Stimulated activated effector memory CD8-positive, alpha-beta T cell treated with anti-CD3 and anti-CD28 coated beads, Interleukin-12 subunit alpha, Interleukin-12 subunit beta, amount 100 ng/mL, for 72 hours (primary cell): ENCODE data around the gene CEP97.
A peak's percentile ranks its signal among the peaks of the same experiment; 100 is the strongest.
"Not testable (repeated sequence)": the region's sequence is repeated elsewhere in the genome, so short reads cannot be mapped to it uniquely, and the experiment has no call there.

Experiments
- ATAC-seq: fragments of 150-1000 bp; cut with Tn5 transposase; 2 replicates; pipeline ENCODE4 v1.10.0; 2021
- DNase-seq, 2 donors: peaks; one replicate each; pipeline ENCODE4 v3.0.0; 2021 to 2022; ENCODE audit warnings: low spot score in 2 of 2
- H3K27ac Mint-ChIP-seq: one replicate; pipeline ENCODE4 v1.8.0; 2022; ENCODE audit warnings: mild to moderate bottlenecking, mixed read lengths
- H3K36me3 Mint-ChIP-seq: one replicate; pipeline ENCODE4 v1.8.0; 2022; ENCODE audit warnings: mild to moderate bottlenecking, mixed read lengths
- H3K4me1 Mint-ChIP-seq: one replicate; pipeline ENCODE4 v1.8.0; 2022; ENCODE audit warnings: mixed read lengths
- H3K4me3 Mint-ChIP-seq: one replicate; pipeline ENCODE4 v1.8.0; 2022; ENCODE audit warnings: mild to moderate bottlenecking, mixed read lengths
- H3K9me3 Mint-ChIP-seq: one replicate; pipeline ENCODE4 v1.8.0; 2022; ENCODE audit warnings: mixed read lengths

Gene CEP97, protein sequence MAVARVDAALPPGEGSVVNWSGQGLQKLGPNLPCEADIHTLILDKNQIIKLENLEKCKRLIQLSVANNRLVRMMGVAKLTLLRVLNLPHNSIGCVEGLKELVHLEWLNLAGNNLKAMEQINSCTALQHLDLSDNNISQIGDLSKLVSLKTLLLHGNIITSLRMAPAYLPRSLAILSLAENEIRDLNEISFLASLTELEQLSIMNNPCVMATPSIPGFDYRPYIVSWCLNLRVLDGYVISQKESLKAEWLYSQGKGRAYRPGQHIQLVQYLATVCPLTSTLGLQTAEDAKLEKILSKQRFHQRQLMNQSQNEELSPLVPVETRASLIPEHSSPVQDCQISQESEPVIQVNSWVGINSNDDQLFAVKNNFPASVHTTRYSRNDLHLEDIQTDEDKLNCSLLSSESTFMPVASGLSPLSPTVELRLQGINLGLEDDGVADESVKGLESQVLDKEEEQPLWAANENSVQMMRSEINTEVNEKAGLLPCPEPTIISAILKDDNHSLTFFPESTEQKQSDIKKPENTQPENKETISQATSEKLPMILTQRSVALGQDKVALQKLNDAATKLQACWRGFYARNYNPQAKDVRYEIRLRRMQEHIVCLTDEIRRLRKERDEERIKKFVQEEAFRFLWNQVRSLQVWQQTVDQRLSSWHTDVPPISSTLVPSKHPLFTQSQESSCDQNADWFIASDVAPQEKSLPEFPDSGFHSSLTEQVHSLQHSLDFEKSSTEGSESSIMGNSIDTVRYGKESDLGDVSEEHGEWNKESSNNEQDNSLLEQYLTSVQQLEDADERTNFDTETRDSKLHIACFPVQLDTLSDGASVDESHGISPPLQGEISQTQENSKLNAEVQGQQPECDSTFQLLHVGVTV

DNA sequence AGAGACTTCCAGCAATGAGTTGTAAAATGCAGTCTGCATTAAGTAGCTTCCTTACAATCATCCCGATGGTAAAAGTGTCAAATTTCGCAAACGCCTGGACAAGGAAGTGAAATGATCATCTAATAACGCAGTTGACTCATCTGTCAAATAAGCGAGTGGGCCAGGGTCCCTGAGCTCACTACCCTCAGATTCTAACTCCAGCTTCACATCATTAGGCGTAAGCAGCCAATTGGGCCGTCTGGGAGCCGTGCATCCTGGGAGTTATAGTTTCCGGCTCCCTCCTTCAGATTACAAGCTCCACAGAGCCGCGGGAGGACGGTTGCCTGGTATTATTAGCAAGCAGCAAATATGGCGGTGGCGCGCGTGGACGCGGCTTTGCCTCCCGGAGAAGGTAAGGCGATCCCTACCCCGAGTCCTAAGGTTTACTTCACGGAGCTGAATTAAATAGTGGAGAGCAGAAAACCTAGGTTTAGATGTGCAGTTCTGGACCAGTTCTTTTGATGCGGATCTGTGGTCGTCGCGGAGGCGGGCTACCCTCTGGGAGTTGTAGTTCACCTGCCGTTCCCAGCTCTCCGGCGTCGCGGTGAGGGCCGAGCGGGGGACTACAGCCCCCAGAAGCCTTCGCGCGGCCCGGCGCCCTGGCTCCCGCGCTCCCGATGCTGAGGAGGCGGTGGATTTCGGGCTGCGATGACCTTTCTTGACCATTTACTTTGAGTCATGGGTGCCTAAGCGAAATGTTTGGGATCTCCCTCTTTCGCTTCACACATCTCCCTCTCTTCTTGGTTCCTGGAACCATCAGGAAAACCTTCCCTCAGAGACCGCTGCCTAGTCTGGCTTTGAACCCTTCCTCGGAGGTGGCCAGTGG, at the start of gene CEP97:
Gene CEP97 (plus strand): TSS at position 286 of the 865 bp plus-strand sequence. CDS start 63 bp downstream, at position 349.
- Mint-ChIP-seq H3K4me1 (peaks cover 28% of the 10 kb centered on the region), H3K27ac (peak within 1 kb of the TSS; percentile 92)

DNA sequence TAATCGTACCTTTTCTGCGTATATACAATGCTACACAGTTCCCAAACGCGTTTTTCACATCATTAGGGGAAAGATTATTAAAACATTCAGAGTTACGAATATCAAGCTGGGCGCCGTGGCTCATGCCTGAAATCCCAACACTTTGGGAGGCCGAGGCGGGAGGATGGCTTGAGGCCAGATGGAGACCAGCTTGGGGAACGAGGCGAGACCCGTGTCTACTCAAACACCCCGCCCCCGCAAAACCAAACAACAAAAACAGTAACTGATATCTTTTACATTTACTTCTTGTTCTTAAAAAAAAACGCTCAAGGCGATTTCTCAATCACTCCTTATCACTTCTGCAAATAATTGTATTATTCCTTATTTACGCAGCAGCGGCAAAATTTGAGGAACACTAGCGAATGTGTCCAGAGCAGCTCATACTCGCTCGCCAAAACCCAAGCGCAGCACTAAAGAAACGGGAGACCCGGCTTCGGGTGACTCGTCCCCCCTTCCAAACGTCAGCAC, 48.7 kb upstream of the CEP97 start:
- Mint-ChIP-seq H3K27ac (peak overlapping the region; percentile 91), H3K4me3 (peak overlapping the region; percentile 94), H3K9me3 (no peaks in the 10 kb centered on the region), H3K4me1 (peaks cover 40% of the 10 kb centered on the region), H3K36me3 (peaks cover 72% of the 10 kb centered on the region)
- DNase-seq (no peak), ATAC-seq (no peak)

More for the DNA sequence above, at the start of gene CEP97:
- peaks cover 41% of the 10 kb centered on the region for H3K36me3 Mint-ChIP-seq
- peak within 1 kb of the TSS; percentile 94 for H3K4me3 Mint-ChIP-seq
- DNase-seq (peak; percentile 80 to 93), ATAC-seq (peak; percentile 98)
- H3K9me3 Mint-ChIP-seq: no peaks in the 10 kb centered on the region

DNA sequence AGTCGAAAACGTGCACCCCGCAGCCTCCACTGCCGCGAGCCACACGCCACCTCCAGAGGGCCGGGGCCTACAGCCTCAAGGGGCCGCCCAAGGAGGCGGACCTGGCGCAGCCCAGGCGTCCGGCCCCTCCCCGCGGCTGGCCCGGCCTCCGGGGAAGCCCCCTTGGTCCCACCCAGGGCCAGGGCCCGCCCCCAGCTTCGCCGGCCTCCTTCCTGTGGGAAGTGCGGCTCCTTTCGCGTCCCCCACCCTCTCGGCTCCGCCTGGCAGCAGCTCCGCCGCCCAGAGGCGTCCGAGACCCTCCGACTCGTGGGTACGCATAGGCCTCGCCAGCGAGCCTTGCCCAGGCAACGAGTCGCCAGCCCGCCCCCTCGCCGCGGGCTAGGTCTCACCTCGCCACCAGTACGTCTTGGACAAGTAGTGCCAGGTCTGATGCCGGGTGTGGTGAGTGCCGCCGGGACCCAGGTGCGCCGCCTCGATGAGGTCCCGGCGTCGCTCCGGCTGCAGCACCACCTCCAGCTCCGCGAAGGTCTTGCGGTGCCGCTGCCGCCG, 48.1 kb upstream of the CEP97 start:
- peak; percentile 92 for ATAC-seq
- Mint-ChIP-seq H3K27ac (peak overlapping the region; percentile 91), H3K4me3 (peak overlapping the region; percentile 94), H3K4me1 (peaks cover 45% of the 10 kb centered on the region), H3K9me3 (no peaks in the 10 kb centered on the region), H3K36me3 (peaks cover 72% of the 10 kb centered on the region)
- DNase-seq: peak; percentile 88 to 97

DNA sequence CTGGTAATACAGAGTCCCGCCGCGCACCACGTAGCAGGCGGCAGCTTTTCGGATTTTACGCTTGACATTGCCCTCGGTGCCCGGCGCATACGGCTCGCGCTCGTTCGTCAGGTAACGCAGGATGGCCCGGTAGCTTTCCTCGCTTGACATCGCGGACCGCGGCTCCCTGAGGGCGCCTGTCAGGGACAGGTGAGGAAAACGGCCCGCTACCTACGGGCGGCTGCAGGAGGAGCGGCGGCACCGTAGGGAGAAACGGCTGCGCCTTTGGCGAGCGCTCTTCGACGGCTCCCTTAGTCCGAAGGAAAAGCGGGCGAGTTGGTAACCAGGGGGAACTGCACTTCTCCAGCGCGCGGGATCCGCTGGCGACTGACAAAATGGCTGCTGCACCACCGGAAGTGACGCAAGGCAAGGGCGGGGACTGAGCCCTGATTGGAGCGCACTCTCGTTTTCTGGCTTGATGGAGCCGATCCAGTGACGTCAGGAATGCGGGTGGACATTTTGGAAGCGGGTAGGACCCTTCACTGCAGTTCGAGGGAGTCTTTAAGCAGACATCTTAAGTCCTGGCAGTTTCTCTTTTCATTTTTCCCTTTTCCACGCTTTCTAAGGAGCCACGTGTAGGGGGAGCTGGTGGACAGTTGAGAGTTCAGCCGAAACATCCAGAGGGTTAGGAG, 47.5 kb upstream of the CEP97 start, which contains the start of gene ZBTB11:
Gene ZBTB11 (minus strand): TSS at position 368 of the 671 bp plus-strand sequence. CDS start 218 bp downstream, at position 150.
- Mint-ChIP-seq H3K4me3 (peak within 1 kb of the TSS; percentile 94), H3K4me1 (peaks cover 45% of the 10 kb centered on the region), H3K36me3 (peaks cover 72% of the 10 kb centered on the region), H3K9me3 (no peaks in the 10 kb centered on the region), H3K27ac (peak within 1 kb of the TSS; percentile 91)
- ATAC-seq (peak; percentile 80), DNase-seq (peak; percentile 96 to 100)

DNA sequence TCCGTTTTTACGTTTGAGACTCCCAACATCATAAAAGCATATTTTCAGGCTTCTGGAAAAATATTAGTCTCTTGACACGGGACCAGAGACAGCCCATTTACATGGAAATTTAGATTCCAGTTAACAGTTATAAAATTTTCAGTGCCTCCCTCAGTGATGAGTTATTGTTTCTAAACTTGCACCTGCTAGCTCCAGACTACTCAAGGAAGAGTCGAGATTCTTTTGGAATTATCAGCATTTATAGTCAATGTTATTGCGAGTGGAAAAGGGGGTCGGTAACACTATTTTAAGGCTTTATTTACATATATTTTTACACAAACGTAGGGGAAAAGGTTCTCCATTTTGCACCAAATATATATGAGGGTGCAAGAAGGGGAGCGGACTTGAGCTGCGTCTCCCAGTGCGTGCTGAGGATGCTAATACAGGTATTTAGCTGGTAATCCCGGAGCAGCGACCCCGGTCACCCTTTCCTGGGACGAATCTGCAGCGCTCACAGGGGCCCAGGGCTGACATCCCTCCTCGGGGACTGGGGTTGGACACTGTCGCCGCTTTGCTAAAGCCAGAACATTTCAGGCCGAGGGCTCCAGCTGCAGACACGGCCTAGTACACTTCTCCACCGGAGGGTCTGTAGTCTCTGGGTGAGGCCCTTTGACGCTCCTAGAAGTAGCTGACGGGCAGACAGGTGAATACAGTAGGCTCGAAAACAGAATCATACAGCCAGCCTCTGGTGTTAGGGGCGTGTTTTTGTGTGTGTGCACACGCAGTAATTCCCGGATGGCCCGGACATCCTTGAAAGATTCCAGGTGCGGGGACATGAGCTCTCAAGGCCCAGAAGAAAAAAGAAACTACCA, 46.8 kb upstream of the CEP97 start:
- H3K27ac Mint-ChIP-seq: peak overlapping the region; percentile 91
- ATAC-seq: no peak
- peaks cover 72% of the 10 kb centered on the region for H3K36me3 Mint-ChIP-seq
- DNase-seq: peak in 1 of 2 donors; percentile 58
- no peaks in the 10 kb centered on the region for H3K9me3 Mint-ChIP-seq
- H3K4me3 Mint-ChIP-seq: peak overlapping the region; percentile 94
- peaks cover 39% of the 10 kb centered on the region for H3K4me1 Mint-ChIP-seq

DNA sequence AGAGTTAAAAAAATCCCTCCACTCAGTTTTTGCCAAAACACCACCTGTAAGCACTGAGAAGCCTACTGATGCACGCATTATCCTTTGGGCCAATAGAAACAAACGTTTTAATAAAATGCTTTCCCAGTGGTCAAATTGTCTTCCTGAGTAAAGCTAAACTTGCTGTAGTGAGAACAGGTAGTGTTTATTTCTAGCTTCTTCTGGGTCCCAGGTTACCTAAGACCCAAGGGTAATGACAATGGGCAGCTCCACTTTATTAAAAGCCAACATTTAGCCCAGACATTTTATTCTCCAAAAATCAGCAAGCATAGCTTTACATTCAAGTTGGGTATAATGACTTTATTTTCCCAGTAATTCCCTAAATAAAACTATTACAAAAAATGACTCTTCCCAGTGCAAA, 45.6 kb upstream of the CEP97 start:
- peaks cover 78% of the 10 kb centered on the region for H3K36me3 Mint-ChIP-seq
- peaks cover 31% of the 10 kb centered on the region for H3K4me1 Mint-ChIP-seq
- H3K27ac Mint-ChIP-seq, DNase-seq, H3K9me3 Mint-ChIP-seq, ATAC-seq, H3K4me3 Mint-ChIP-seq: not testable (repeated sequence)

DNA sequence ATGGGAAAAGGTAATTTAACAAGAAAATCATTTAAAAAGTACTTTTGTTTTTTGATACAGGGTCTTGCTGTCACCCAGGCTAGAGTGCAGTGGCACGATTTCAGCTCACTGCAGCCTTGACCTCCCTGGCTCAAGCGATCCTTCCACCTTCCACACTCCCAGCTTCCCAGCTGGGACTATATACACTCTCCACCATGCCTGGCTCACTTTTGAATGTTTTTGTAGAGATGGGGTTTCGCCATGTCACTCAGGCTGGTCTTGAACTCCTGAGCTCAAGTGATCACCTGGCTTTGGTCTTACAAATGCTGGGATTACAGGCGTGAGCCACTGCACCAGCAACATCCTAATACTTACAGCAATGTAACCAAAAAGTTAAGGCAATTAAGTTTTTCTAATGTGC, 43.9 kb upstream of the CEP97 start:
- ATAC-seq (no peak), DNase-seq (no peak)
- H3K4me3 Mint-ChIP-seq: no peak overlapping the region
- H3K9me3 Mint-ChIP-seq: no peaks in the 10 kb centered on the region
- peaks cover 91% of the 10 kb centered on the region for H3K36me3 Mint-ChIP-seq
- H3K27ac Mint-ChIP-seq: no peak overlapping the region
- H3K4me1 Mint-ChIP-seq: peaks cover 36% of the 10 kb centered on the region

DNA sequence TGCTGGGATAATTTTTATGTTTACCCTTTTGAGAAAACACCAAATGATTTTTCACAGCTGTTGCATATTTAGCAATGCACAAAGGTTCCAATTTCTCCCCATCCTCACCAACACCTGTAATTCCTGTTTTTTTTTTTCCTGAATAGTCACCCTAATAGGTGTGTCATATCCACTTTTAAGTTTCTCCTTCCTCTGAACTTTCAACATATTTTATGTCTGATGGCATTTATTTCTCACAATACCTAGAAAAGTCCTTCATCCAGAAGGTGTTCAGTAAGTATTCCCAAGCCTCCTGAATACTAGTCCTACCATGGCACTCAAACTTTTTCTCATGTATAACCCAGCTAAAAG, 39.4 kb upstream of the CEP97 start:
- ATAC-seq (no peak), DNase-seq (no peak)
- peaks cover 26% of the 10 kb centered on the region for H3K4me1 Mint-ChIP-seq
- H3K4me3 Mint-ChIP-seq: peak overlapping the region; percentile 81
- peak overlapping the region; percentile 92 for H3K27ac Mint-ChIP-seq
- H3K9me3 Mint-ChIP-seq: no peaks in the 10 kb centered on the region
- H3K36me3 Mint-ChIP-seq: peaks cover 83% of the 10 kb centered on the region

DNA sequence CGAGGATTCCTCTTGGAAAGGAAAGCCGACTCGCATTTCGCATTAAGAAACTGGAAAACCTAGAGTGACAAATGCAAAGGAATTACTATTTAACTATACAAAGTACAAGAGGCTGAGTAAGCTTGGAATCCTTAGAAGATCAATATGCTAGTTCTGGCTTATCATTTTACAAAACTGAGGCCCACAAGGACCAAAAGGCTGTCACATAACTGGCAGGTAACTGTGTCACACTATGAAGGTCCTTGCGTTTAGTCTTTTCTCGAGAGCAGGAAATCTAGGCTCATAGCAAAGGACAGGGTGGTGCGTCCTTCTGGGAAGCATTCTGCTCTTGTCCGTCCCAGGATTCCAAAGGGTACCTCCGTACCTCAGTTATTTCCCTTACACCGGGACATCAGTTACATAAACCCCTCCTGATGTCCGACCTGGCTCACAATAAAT, 38.5 kb upstream of the CEP97 start:
- ATAC-seq: no peak
- peaks cover 74% of the 10 kb centered on the region for H3K36me3 Mint-ChIP-seq
- peaks cover 28% of the 10 kb centered on the region for H3K4me1 Mint-ChIP-seq
- no peak for DNase-seq
- no peaks in the 10 kb centered on the region for H3K9me3 Mint-ChIP-seq
- H3K4me3 Mint-ChIP-seq: peak overlapping the region; percentile 81
- H3K27ac Mint-ChIP-seq: peak overlapping the region; percentile 92

DNA sequence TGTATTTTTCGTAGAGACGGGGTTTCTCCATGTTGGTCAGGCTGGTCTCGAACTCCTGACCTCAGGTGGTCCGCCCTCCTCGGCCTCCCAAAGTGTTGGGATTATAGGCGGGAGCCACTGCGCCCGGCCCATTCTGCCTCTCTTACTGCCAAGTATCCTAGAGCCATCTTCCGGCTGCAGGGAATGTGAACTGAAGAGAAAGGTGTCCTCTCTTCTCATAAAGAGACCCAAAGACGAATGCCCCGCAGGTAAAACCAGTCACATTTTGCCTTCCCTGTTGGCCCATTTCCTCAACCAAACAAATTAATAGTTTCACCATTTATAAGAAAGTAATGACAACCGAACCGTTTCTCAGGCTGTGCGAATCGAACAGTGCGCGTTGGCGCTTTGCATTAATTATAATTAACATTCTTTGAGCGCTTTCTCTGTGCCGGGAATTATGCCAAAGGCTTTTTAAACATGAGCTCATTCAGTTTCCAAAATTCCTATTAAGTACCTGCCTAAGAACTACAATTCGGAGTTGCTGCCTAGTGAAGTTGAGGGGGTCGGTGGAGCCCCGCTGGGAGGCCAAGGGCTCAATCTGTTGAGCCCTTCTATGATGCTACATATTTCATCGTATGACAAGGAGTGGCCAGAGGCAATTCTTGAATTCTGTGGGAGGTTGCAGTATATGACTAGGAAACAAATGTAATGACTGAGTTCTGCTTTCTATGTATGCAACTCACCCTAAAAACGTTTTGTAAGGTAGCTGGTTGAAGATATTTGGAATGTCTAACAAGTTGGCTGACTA, 37.1 kb upstream of the CEP97 start:
- peak overlapping the region; percentile 81 for H3K4me3 Mint-ChIP-seq
- H3K4me1 Mint-ChIP-seq: peaks cover 25% of the 10 kb centered on the region
- H3K27ac Mint-ChIP-seq: peak overlapping the region; percentile 92
- peak; percentile 25 for ATAC-seq
- no peak for DNase-seq
- H3K36me3 Mint-ChIP-seq: peaks cover 60% of the 10 kb centered on the region
- no peaks in the 10 kb centered on the region for H3K9me3 Mint-ChIP-seq

DNA sequence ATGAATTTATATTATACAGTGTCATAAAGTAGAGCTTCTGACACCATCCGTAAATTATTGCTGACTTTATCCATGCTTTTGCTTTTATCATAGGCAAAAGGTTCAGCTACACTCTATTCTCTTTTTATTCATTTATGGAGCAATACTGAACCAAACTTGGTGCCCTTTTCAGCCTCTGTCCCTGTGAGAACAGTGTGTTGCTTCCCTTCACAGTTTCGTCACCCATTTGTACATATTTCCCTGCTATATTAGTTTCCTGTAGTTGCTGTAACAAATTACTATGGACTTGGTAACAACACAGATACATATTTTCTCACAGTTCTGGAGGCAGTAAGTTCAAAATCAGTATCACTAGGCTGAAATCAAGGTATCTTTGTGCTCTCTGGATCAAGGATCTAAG, 35.1 kb upstream of the CEP97 start:
- Mint-ChIP-seq H3K4me3 (no peak overlapping the region), H3K4me1 (peaks cover 25% of the 10 kb centered on the region), H3K36me3 (peaks cover 40% of the 10 kb centered on the region), H3K9me3 (no peaks in the 10 kb centered on the region), H3K27ac (no peak overlapping the region)
- DNase-seq (no peak), ATAC-seq (no peak)

DNA sequence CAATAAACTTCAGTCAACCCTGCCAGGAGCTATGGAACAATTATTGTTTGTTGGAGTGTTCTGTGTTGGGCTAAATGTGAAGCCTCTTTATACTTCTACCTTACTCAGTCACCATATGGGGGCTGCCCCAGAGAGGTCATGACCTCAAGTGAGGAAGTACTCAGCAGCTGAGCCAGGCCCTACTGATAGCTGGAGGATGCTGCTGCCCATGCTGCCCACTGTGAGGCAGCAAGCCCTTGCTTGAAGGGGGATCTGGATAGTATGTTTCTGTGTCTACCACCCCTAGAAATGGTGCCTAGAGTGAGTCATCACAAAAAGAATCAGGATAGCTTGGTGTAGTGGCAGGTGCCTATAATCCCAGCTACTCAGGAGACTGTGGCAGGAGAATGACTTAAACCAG, 33.4 kb upstream of the CEP97 start:
- ATAC-seq: peak; percentile 61
- Mint-ChIP-seq H3K27ac (peak overlapping the region; percentile 78), H3K36me3 (peaks cover 23% of the 10 kb centered on the region), H3K9me3 (no peaks in the 10 kb centered on the region), H3K4me3 (no peak overlapping the region), H3K4me1 (peaks cover 12% of the 10 kb centered on the region)
- no peak for DNase-seq
